GM10847 (cell line): ENCODE results near the gene ZNF681.

ENCODE experiments used
- POLR2A ChIP-seq: IDR thresholded peaks from 2 replicates; pipeline ENCODE4 v1.6.1; 2011; ENCODE audit not compliant: insufficient read length; ENCODE audit errors: extremely low read depth

The ZNF681 gene

DNA sequence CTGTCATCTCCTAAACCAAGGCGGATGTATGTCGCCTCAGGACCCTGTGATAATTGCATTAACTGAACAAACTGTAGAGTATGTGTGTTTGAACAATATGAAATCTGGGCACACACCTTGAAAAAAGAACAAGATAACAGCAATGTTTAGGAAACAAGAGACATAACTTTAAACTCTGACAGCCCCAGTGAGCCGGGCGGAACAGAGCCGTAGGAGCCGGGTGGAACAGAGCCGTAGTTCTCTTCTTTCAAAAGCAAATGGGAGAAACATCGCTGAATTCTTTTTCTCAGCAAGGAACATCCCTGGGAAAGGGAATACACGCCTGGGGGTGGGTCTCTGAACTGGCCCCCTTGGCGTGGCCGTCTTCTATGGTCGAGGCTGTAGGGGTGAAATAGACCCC lies 39.9 kb downstream of the ZNF681 start:
- TF ChIP-seq POLR2A, result no peak

- TF ChIP-seq POLR2A, result no peak
These were observed 41.9 kb downstream of the ZNF681 start for GRCh38 chr19:23716792-23717191.

DNA sequence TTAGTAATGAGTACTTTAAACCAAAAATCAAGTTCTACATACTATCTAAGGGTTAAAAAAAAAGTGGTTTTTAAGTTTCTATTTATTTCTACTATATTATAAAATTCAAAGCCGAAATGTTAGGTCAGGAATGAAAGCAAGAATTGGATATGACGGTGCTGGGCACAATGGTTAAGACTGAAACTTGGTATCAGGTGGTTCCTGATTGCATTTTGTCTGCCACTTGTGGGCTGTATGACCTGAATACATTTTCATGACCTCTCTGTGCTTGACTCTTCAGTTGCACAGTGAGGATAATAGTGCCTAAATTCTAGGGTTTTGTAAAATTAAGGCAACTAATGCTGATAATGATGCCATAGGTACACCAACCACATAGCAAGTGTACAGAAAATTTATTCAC lies 49.3 kb downstream of the ZNF681 start:
- no peak for TF ChIP-seq POLR2A

- TF ChIP-seq POLR2A, result no peak
These were observed 52.0 kb downstream of the ZNF681 start for GRCh38 chr19:23706657-23707056.

DNA sequence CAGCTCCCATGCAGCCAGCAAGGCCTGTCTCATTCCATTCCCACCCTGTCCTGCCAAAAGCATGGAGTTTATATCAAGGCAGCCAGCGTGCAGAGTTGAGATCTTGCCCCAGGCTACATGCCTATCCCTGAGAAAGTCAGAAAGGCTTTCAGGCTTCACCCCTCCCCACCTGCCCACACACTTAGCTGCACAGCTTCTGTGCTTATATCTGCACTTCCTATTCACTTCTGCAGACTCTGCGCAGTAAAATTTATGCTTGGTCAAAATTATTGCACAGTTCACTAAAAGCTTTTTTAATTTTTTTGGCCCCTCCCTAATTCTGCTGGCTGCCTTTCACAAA lies 59.2 kb downstream of the ZNF681 start:
- no peak for TF ChIP-seq POLR2A

DNA sequence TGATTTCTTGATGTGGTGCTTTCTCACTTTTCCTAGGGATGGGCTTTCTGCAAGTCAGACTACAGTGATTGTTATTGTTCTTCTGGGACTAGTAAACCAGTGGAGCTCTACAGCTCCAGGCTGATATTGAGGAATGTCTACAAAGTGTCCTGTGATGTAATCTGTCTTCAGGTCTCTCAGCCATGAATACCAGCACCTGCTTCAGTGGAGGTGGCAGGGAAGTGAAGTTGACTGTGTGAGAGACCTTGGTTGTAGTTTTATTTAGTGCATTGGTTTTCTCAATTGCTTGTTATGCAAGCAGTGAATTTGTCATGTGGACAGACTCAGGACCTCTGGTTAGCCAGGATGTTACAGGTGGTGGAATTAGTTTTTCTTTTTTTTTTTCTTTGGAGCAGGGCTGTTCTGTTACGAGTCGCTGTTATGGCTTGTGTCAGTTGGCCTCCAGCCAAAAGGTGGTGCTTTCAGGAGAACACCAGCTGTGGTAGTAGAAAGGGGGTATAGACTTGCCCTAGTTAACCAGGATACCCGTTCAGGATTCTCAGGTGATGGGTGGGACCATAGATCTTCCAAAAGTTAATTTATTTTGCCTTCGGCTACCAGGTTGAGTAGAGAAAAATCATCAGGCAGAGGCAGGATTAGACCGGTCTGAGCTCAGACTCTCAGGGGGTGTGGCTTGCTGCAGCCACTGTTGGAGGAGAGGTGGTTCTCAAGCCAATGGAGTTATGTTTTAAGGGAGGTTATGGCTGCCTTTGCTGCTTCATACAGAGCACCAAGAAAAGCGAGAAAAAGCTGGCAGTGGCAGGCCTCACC lies 59.8 kb downstream of the ZNF681 start:
- TF ChIP-seq POLR2A, result no peak
